T-helper 2 cell treated with Interferon-gamma antibody and Interleukin-4, amounts not matched to agents 5 μg/mL and 100 μg/mL, for 36 hours (primary cell): Measurements from ENCODE around the gene STXBP4.

Experiments
- DNase-seq: peaks from one replicate; pipeline ENCODE4 v3.0.0; 2021; ENCODE audit warnings: low spot score
- H3K27ac Mint-ChIP-seq: one replicate; pipeline ENCODE4 v1.8.0; 2021; ENCODE audit warnings: mild to moderate bottlenecking, mixed read lengths
- H3K27me3 Mint-ChIP-seq: one replicate; pipeline ENCODE4 v1.8.0; 2021; ENCODE audit warnings: low read depth, mixed read lengths
- H3K36me3 Mint-ChIP-seq: one replicate; pipeline ENCODE4 v1.8.0; 2021; ENCODE audit warnings: low read depth, mixed read lengths
- H3K4me1 Mint-ChIP-seq: one replicate; pipeline ENCODE4 v1.8.0; 2021; ENCODE audit warnings: low read depth, mixed read lengths
- H3K4me3 Mint-ChIP-seq: one replicate; pipeline ENCODE4 v1.8.0; 2022; ENCODE audit warnings: mild to moderate bottlenecking, moderate library complexity, mixed read lengths
- H3K9me3 Mint-ChIP-seq: one replicate; pipeline ENCODE4 v1.8.0; 2021; ENCODE audit warnings: mixed read lengths

The STXBP4 gene

DNA sequence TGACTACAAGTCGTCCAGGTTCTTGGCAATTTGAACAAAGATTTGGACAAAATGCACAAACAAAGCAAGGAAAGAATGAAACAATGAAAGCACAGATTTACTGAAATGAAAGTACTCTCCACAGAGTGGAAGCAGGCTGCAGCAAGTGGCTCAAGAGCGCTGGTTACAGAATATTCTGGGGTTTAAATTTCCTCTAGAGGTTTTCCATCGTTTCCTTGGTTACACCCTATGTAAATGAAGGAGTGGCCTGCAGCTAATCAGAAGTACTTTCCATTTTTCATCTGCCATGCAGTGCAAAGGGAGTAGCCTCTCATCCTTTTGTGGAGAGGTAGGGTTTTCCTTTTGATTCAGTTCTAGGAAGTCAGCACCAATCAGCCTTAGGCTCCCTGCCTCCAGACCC is 11.8 kb downstream of the STXBP4 start:
- Mint-ChIP-seq H3K27ac (no peak overlapping the region), H3K4me1 (peaks cover 8% of the 10 kb centered on the region), H3K36me3 (peaks cover 4% of the 10 kb centered on the region), H3K4me3 (no peak overlapping the region), H3K9me3 (peaks cover 16% of the 10 kb centered on the region), H3K27me3 (no peaks in the 10 kb centered on the region)
- DNase-seq, result no peak

- peaks cover 16% of the 10 kb centered on the region for H3K9me3 Mint-ChIP-seq
- no peaks in the 10 kb centered on the region for H3K4me1 Mint-ChIP-seq
- H3K27ac Mint-ChIP-seq, result no peak overlapping the region
- peaks cover 4% of the 10 kb centered on the region for H3K36me3 Mint-ChIP-seq
- no peak for DNase-seq
- no peak overlapping the region for H3K4me3 Mint-ChIP-seq
- no peaks in the 10 kb centered on the region for H3K27me3 Mint-ChIP-seq
Observed at GRCh38 chr17:54982399-54982798, 13.8 kb downstream of the STXBP4 start.

GRCh38 chr17:54983260-54983659 is 14.7 kb downstream of the STXBP4 start:
- DNase-seq, result no peak
- H3K36me3 Mint-ChIP-seq, result peaks cover 4% of the 10 kb centered on the region
- H3K4me1 Mint-ChIP-seq, result no peaks in the 10 kb centered on the region
- no peak overlapping the region for H3K27ac Mint-ChIP-seq
- H3K4me3 Mint-ChIP-seq, result no peak overlapping the region
- peaks cover 16% of the 10 kb centered on the region for H3K9me3 Mint-ChIP-seq
- no peaks in the 10 kb centered on the region for H3K27me3 Mint-ChIP-seq

DNA sequence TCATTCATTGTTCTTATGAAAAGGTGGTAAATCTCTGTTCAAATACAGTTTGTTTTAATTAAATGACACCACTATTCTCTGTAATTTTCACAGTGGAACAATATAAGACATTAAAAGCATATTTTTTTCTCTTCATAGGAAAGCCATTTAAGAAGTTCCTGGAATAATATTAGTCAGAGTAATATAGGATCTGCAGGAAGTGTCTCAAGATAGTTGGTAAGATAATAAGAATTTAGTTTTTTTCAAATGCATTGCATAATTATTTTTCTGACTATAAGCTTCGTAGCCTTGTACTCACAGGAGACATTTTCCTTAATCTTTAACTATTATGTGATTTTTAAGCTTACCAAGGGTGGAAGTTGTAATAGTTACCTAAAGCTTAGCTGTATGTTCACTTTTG is 16.9 kb downstream of the STXBP4 start:
- DNase-seq, result no peak
- Mint-ChIP-seq H3K4me3 (no peak overlapping the region), H3K36me3 (no peaks in the 10 kb centered on the region), H3K4me1 (no peaks in the 10 kb centered on the region), H3K27ac (no peak overlapping the region), H3K27me3 (no peaks in the 10 kb centered on the region), H3K9me3 (peaks cover 9% of the 10 kb centered on the region)

GRCh38 chr17:54990118-54990517 is 21.6 kb downstream of the STXBP4 start:
- no peaks in the 10 kb centered on the region for H3K9me3 Mint-ChIP-seq
- H3K36me3 Mint-ChIP-seq, result no peaks in the 10 kb centered on the region
- H3K27ac Mint-ChIP-seq, result no peak overlapping the region
- H3K27me3 Mint-ChIP-seq, result no peaks in the 10 kb centered on the region
- H3K4me3 Mint-ChIP-seq, result no peak overlapping the region
- H3K4me1 Mint-ChIP-seq, result no peaks in the 10 kb centered on the region
- no peak for DNase-seq

GRCh38 chr17:54991567-54991966 is 23.0 kb downstream of the STXBP4 start:
- no peak overlapping the region for H3K27ac Mint-ChIP-seq
- H3K36me3 Mint-ChIP-seq, result no peaks in the 10 kb centered on the region
- H3K4me1 Mint-ChIP-seq, result no peaks in the 10 kb centered on the region
- no peaks in the 10 kb centered on the region for H3K27me3 Mint-ChIP-seq
- H3K4me3 Mint-ChIP-seq, result no peak overlapping the region
- H3K9me3 Mint-ChIP-seq, result no peaks in the 10 kb centered on the region
- DNase-seq, result no peak

- H3K27me3 Mint-ChIP-seq, result no peaks in the 10 kb centered on the region
- H3K36me3 Mint-ChIP-seq, result peaks cover 2% of the 10 kb centered on the region
- H3K27ac Mint-ChIP-seq, result no peak overlapping the region
- DNase-seq, result no peak
- H3K9me3 Mint-ChIP-seq, result no peaks in the 10 kb centered on the region
- no peaks in the 10 kb centered on the region for H3K4me1 Mint-ChIP-seq
- H3K4me3 Mint-ChIP-seq, result no peak overlapping the region
Observed at GRCh38 chr17:54992797-54993639, 24.5 kb downstream of the STXBP4 start.

GRCh38 chr17:54996441-54996840 is 27.9 kb downstream of the STXBP4 start:
- Mint-ChIP-seq H3K9me3 (no peaks in the 10 kb centered on the region), H3K4me3 (no peak overlapping the region), H3K4me1 (no peaks in the 10 kb centered on the region), H3K36me3 (peaks cover 2% of the 10 kb centered on the region), H3K27ac (no peak overlapping the region), H3K27me3 (no peaks in the 10 kb centered on the region)
- no peak for DNase-seq

DNA sequence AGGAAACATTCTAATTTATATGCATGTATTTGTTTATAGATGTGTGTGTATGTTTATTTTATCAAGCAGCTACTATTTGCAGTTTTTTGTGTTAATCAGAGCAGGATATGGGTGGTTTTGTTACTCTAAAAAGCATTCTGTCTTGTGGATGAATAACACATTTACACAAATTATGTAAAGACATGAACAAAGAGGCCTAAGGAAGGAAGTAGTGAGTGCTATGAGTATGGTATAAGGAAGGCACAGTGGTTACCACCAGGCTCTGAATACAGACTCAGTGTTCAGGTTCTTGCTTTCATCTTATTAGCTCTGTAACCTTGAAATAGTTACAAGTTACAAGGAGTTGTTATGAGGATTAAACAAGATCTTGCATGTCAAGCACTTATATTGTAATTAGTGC is 33.9 kb downstream of the STXBP4 start:
- Mint-ChIP-seq H3K9me3 (no peaks in the 10 kb centered on the region), H3K27ac (no peak overlapping the region), H3K36me3 (no peaks in the 10 kb centered on the region), H3K4me3 (no peak overlapping the region), H3K27me3 (no peaks in the 10 kb centered on the region), H3K4me1 (peaks cover 2% of the 10 kb centered on the region)
- DNase-seq, result no peak

- no peak overlapping the region for H3K4me3 Mint-ChIP-seq
- no peaks in the 10 kb centered on the region for H3K9me3 Mint-ChIP-seq
- no peak overlapping the region for H3K27ac Mint-ChIP-seq
- DNase-seq, result no peak
- no peaks in the 10 kb centered on the region for H3K27me3 Mint-ChIP-seq
- peaks cover 2% of the 10 kb centered on the region for H3K4me1 Mint-ChIP-seq
- no peaks in the 10 kb centered on the region for H3K36me3 Mint-ChIP-seq
Observed at GRCh38 chr17:55004484-55004883, 35.9 kb downstream of the STXBP4 start.

DNA sequence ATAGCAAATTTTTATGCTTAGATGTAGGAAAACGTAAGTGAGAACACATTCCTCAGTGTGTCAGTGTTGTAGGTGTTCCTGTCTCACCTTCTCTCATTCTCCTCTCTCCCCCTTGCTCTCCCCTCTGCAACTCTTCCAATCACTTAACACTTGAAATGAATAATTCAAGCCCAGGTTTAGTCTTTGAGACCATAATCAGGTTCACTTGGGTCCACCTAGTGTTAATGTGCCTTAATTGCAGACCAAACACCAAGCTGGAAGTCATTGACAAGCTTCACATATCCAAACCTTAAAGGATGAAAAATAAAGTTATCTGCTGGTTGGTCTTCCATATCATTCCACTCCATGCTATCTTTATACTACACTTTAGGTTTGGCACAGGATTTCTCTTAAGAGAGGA is 37.0 kb downstream of the STXBP4 start:
- Mint-ChIP-seq H3K27me3 (no peaks in the 10 kb centered on the region), H3K36me3 (no peaks in the 10 kb centered on the region), H3K9me3 (no peaks in the 10 kb centered on the region), H3K27ac (no peak overlapping the region), H3K4me3 (no peak overlapping the region), H3K4me1 (peaks cover 2% of the 10 kb centered on the region)
- no peak for DNase-seq

DNA sequence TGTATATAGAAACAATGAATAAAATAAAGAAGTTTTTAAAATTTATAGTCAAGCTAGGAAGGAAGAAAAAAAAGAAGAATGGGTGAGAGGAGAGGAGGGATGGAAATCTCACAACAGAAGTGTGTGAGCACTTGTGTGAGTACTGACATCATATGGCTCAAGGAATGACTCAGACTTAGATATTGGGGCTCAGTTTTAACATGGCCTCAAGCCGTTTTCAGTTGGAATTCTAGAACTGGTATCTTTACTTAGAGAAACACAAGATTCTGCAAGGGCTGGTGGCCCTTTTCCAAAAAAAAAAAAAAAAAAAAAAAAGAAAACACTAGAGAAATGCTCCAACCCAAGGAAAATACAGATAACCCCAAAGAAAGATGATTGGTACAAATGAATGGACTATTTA is 55.1 kb downstream of the STXBP4 start:
- Mint-ChIP-seq H3K27me3 (no peaks in the 10 kb centered on the region), H3K27ac (no peak overlapping the region), H3K36me3 (peaks cover 3% of the 10 kb centered on the region), H3K4me1 (no peaks in the 10 kb centered on the region), H3K4me3 (no peak overlapping the region), H3K9me3 (no peaks in the 10 kb centered on the region)
- no peak for DNase-seq

DNA sequence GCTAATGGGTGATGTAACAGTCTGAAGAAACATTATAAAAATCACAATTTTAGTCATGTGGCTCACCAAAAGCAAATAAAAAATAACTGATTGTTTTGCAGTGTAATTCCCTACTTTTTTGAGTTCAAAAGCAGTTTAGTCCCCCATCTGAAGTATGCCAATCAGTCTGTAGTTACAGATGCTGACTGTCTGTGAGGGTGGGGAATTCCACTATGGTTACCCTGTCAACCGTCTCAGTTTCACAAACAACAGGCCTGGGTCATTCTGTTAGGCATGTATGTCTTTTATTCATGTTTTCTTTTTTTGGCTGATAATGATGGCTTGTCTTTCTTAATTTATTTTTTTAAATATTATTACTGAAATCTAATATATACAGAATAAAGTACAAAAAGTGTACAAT is 69.3 kb downstream of the STXBP4 start:
- Mint-ChIP-seq H3K27me3 (no peaks in the 10 kb centered on the region), H3K4me1 (peaks cover 9% of the 10 kb centered on the region), H3K9me3 (no peaks in the 10 kb centered on the region), H3K4me3 (no peak overlapping the region), H3K27ac (no peak overlapping the region), H3K36me3 (peaks cover 6% of the 10 kb centered on the region)
- DNase-seq, result peak; percentile 53

DNA sequence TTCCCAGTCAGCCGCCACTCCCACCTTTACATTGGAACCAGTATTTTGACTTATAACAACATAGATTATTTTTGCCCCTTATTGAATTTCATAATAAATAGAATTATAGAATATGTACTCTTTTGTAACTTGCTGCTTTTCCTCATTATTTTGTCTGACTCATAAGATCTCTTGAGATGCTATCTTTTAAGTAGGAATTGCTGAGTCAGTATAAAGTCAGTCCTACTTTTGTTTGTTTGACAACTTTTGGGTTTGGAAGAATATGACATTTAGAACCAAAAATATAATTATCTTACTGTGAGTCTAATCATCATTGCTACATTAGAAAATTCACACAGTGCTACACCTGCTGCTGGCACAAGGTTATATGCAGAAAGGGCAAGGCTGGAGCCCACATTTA is 69.7 kb downstream of the STXBP4 start:
- no peaks in the 10 kb centered on the region for H3K27me3 Mint-ChIP-seq
- H3K9me3 Mint-ChIP-seq, result no peaks in the 10 kb centered on the region
- peak overlapping the region; percentile 63 for H3K27ac Mint-ChIP-seq
- DNase-seq, result no peak
- no peak overlapping the region for H3K4me3 Mint-ChIP-seq
- peaks cover 9% of the 10 kb centered on the region for H3K4me1 Mint-ChIP-seq
- H3K36me3 Mint-ChIP-seq, result peaks cover 5% of the 10 kb centered on the region

DNA sequence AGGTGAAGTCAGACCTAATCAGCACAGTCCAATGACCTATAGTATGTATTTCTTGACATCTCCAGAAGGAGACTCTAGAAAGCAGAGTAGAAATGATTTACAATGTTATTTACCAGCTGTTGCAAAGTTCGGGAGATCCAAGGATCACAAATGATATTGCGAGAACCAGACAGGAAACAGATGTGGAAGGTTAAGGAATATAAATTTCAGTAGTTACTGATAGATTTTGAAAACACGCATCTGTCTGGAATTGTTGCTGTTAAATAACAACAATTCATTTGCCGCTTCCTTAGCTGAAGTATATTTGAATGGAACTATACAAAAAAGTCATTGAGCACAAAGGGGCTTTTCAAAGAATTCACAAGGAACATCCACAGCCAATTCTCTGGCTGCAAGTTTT is 72.0 kb downstream of the STXBP4 start:
- Mint-ChIP-seq H3K4me1 (peaks cover 9% of the 10 kb centered on the region), H3K4me3 (no peak overlapping the region), H3K27me3 (no peaks in the 10 kb centered on the region), H3K27ac (no peak overlapping the region), H3K9me3 (no peaks in the 10 kb centered on the region), H3K36me3 (peaks cover 11% of the 10 kb centered on the region)
- DNase-seq, result no peak
